ENCODE measurements around the gene TNFRSF13B.

DNA sequence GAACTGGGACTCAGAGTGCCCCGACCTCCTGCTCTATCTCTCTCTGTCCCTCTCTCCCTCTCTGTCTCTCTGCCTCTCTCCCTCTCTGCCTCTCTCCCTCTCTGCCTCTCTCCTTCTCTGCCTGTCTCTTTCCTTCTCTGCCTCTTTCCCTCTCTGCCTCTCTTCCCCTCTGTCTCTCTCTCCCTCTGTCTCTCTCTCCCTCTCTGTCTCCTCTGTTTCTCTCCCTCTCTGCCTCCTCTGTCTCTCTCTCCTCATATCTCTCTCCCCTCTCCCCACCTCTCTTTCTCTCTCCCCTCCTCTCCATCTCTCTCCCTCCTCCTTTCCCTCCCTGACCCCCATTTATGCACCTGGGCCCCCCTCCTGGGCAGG is 32.7 kb downstream of the TNFRSF13B start:
- TF ChIP-seq, protein P1, sequence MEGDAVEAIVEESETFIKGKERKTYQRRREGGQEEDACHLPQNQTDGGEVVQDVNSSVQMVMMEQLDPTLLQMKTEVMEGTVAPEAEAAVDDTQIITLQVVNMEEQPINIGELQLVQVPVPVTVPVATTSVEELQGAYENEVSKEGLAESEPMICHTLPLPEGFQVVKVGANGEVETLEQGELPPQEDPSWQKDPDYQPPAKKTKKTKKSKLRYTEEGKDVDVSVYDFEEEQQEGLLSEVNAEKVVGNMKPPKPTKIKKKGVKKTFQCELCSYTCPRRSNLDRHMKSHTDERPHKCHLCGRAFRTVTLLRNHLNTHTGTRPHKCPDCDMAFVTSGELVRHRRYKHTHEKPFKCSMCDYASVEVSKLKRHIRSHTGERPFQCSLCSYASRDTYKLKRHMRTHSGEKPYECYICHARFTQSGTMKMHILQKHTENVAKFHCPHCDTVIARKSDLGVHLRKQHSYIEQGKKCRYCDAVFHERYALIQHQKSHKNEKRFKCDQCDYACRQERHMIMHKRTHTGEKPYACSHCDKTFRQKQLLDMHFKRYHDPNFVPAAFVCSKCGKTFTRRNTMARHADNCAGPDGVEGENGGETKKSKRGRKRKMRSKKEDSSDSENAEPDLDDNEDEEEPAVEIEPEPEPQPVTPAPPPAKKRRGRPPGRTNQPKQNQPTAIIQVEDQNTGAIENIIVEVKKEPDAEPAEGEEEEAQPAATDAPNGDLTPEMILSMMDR (optimal IDR thresholded peaks at IDR 0.05 in 1 of 3, IDR thresholded peaks at IDR 0.05 in 1 of 3, conservative IDR thresholded peaks at IDR 0.05 in 1 of 3; ENCODE audit: extremely low read depth in 1 of 3, insufficient read depth in 2 of 3, low read length in 3 of 3): no peak
- TF ChIP-seq EZH2 (IDR thresholded peaks at IDR 0.05; ENCODE audit: low read length): no peak
